ENCODE data around the gene OR4N5. TPM values are rescaled to one million over a fixed set of nuclear protein-coding genes. Genes with fewer than 3 reads are reported as not detected.
A peak's percentile ranks its signal among the peaks of the same experiment; 100 is the strongest.

OR4N5 gene
- total and polyA plus RNA-seq, 2 of the 8 experiments (the other 6 are each of a cell fraction or from before 2014, with no cell fraction given), result not detected

DNA sequence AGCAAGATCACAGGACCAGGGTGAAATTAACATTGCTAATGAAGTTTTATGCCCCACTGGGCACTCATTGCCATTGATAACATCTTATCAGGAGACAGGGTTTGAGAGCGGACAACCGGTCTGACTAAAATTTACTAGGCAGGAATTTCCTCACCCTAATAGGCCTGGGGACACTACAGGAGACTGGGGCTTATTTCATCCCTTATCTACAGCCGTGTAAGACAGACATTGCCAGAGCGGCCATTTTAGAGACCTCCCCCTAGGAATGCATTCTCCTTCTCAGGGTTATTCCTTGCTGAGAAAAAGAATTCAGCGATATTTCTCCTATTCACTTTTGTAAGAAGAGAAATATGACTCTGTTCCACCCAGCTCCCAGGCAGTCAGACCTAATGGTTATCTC, 19.8 kb upstream of the OR4N5 start:
- FAIRE-seq, result no peak
- Histone ChIP-seq H2BK15ac (ENCODE audit: low read length) (no peak overlapping the region), H4K5ac (ENCODE audit: insufficient read length, low read depth, low read length) (no peak overlapping the region), H3K79me2 (ENCODE audit: control insufficient read depth in 1 of 2, insufficient read depth in 2 of 2, low read length in 2 of 2) (no peaks in the 10 kb centered on the region), H3K4ac (replicated peaks; ENCODE audit: insufficient read length, low read depth, low read length) (no peak overlapping the region), H4K8ac (ENCODE audit: extremely low read depth, insufficient read depth, low read length) (no peak overlapping the region), H2BK5ac (ENCODE audit: low read depth, low read length) (no peak overlapping the region), H2BK12ac (ENCODE audit: low read depth, low read length) (no peak overlapping the region), H3K27ac (ENCODE audit: low read depth, low read length) (no peak overlapping the region), H3K18ac (ENCODE audit: extremely low read depth, low read length) (no peak overlapping the region), H3K9ac (replicated peaks in 1 of 4; ENCODE audit: extremely low read depth in 1 of 4, low read depth in 3 of 4, low read length in 3 of 4) (no peak overlapping the region), H3K56ac (replicated peaks; ENCODE audit: insufficient read length, low read depth, low read length) (no peak overlapping the region), H3K4me2 (ENCODE audit: insufficient read depth in 1 of 2, low read depth in 2 of 2, low read length in 2 of 2) (no peak overlapping the region), H3K4me1 (replicated peaks in 1 of 4; ENCODE audit: control insufficient read depth in 3 of 4, insufficient read depth in 4 of 4, low read length in 3 of 4) (no peaks in the 10 kb centered on the region), H2AFZ (ENCODE audit: low read length) (no peak overlapping the region), H2BK120ac (replicated peaks; ENCODE audit: low read depth, low read length) (no peak overlapping the region), H3K36me3 (ENCODE audit: control insufficient read depth in 2 of 4, insufficient read depth in 4 of 4, low read length in 3 of 4) (no peaks in the 10 kb centered on the region), H3K14ac (ENCODE audit: insufficient read length) (no peak overlapping the region), H4K91ac (replicated peaks; ENCODE audit: insufficient read length, low read length) (no peak overlapping the region), H3K9me3 (ENCODE audit: insufficient read depth in 2 of 2, low read depth in 1 of 2, low read length in 1 of 2) (peaks cover 57 to 59% of the 10 kb centered on the region in 2 experiments), H4K20me1 (replicated peaks in 1 of 2; ENCODE audit: control insufficient read depth in 1 of 2, insufficient read depth in 2 of 2, low read length in 2 of 2) (no peaks in the 10 kb centered on the region), H3K27me3 (replicated peaks in 1 of 4; ENCODE audit: control insufficient read depth in 3 of 4, extremely low read depth in 1 of 4, insufficient read depth in 3 of 4, low read length in 3 of 4) (no peaks in the 10 kb centered on the region), H2BK20ac (ENCODE audit: low read length) (no peak overlapping the region), H3K23me2 (ENCODE audit: low read depth, low read length) (no peaks in the 10 kb centered on the region), H3K4me3 (ENCODE audit: extremely low read depth in 1 of 4, insufficient read depth in 2 of 4, low read depth in 3 of 4, low read length in 4 of 4) (no peak overlapping the region), H3K23ac (ENCODE audit: insufficient read length) (no peak overlapping the region), H2AK5ac (ENCODE audit: low read depth, low read length) (no peak overlapping the region), H3K79me1 (ENCODE audit: low read depth, low read length) (no peaks in the 10 kb centered on the region)
- ChIA-PET POLR2A (ENCODE audit: partially characterized antibody) (no interaction called here), CTCF (ENCODE audit: partially characterized antibody) (no interaction called here)
- DNase-seq (ENCODE audit: low read depth in 1 of 2, low spot score in 2 of 2), result no peak
- TF ChIP-seq EP300 (IDR thresholded peaks at IDR 0.05; ENCODE audit: borderline replicate concordance in 1 of 2, low read depth in 2 of 2, low read length in 2 of 2) (peak in 1 of 2 experiments; percentile 75; a peak in 1 of 3 replicates), SIN3A (conservative IDR thresholded peaks at IDR 0.05 in 1 of 2, IDR thresholded peaks at IDR 0.05 in 1 of 2; ENCODE audit: low read depth in 1 of 2, low read length in 2 of 2) (no peak)
- WGBS, 2 experiments (ENCODE audit: extremely low coverage in 1 of 2, insufficient coverage in 1 of 2, insufficient read length in 1 of 2, insufficient replicate concordance in 2 of 2, low coverage in 1 of 2, low lambda C conversion rate in 2 of 2, missing lambda C conversion rate in 1 of 2), result 75% methylated on average over 5 of the region's 5 CpGs; no CpG with 5 or more reads in 1 of the 2 experiments
